GM21619 (cell line): ENCODE data around the gene TRPV6.

ENCODE experiments used
- ATAC-seq: cut with Tn5 transposase; IDR thresholded peaks from one replicate; pipeline ENCODE4 v1.9.1; 2021; ENCODE audit not compliant: unreplicated experiment

Gene TRPV6

DNA sequence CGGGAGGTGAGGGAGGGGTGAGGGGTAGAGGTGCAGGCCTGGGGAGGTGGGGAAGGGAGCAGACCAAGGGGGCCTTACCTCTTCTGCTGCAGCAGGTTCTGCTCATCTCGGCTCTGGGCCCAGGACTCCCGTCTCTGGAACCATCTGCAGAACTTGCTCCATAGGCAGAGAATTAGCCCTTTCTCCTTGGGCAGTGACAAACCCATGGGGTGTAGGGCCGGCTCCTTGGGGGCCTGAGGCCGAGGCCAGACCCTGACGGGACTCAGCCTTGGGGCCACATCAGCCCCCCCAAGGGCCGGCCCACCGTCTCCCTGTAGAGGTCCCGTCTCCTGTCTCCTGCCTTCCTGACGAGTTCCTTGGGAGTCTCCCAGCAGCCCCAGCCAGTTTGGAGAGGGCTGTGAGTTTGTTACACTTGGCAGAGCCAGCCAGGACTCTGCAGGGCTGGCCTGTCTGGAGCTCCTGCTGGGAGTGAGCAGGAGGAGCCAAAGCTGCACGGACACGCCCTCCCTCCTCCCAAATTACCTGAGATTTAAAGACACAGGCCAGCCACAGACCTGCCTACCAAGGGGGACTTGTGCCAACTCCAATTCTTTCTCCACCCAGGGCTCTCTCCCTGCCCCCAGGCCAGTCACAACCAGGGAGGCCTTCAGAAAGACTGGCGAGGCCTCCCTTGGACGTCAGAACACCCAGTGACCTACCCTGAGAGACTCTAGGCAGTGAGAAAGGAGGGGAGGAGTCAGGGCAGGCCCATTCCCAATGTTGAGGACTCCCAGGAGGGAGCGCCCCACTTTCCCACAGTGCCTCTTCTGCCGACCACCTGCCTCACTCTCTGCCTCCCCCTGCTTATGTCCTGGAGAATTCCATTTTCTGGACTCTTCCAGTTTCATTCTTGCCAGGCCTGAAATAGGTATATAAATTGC, at the start of gene TRPV6:
Gene TRPV6, minus strand, starts transcription at position 435 of the 920 bp plus-strand sequence.
- no peak for ATAC-seq

DNA sequence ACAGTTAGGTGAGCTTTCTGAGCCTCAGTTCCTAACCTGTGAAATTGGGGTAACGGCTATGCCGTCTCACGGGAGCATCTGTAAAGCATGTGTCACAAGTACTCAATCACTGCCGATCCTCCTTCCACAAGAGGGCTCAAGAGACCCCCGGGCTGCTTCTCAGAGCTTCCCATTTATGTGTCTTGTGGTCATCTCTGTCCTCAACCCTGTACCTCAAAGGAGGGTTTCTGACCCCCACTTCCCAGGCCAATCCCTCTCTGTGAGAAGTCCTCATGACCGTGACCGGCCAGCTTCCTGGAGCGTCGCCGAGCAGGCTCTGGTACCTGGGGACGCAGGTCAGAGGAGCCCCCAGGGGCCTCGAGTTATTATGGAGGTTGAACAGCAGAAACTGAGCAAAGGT, 48.5 kb upstream of the TRPV6 start:
- ATAC-seq = no peak

GRCh38 chr7:142933624-142934023, 48.1 kb upstream of the TRPV6 start, which contains the start of gene TRPV5:
Gene TRPV5, minus strand, starts transcription at chr7:142933746. Its CDS starts 287 bp downstream, at chr7:142933459.
- ATAC-seq = no peak

- ATAC-seq = no peak
These were observed 47.5 kb upstream of the TRPV6 start for GRCh38 chr7:142933092-142933475.

DNA sequence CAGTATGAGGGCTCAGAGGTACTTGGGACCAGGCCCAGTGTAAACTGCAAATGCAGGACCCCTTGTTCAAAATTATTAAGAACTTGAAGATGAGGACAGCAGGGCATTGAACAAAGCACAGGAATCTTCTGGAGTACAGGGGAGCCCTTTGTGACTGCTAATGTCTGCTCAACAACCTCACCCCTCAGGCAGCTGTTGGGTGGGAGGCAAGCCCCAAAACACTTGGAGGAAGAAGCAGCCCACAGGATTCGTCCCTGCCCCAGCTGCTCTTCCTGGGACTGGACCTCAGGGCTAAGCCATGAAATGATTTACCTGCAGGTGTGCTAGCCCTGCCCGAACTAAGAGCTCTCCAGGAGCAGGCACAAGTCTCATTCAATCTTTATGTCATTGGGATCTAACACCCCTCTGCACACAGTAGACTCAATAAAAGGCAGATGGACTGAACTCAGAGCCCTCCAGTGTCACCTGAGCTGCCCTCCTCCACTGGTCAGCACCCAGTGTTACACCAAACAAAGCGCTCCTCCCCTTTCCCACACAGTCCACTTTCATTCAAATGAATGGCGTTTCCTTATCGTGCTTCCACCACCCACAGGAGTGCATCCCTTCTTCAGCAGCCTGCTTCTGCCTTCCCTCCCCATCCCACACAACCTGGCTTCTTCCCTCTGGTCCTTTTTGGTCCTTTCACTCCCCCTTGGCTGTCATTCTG, 47.0 kb upstream of the TRPV6 start:
- no peak for ATAC-seq

- no peak for ATAC-seq
These were observed 44.7 kb upstream of the TRPV6 start for GRCh38 chr7:142930126-142930730.

GRCh38 chr7:142927949-142928348, 42.4 kb upstream of the TRPV6 start:
- ATAC-seq = no peak

DNA sequence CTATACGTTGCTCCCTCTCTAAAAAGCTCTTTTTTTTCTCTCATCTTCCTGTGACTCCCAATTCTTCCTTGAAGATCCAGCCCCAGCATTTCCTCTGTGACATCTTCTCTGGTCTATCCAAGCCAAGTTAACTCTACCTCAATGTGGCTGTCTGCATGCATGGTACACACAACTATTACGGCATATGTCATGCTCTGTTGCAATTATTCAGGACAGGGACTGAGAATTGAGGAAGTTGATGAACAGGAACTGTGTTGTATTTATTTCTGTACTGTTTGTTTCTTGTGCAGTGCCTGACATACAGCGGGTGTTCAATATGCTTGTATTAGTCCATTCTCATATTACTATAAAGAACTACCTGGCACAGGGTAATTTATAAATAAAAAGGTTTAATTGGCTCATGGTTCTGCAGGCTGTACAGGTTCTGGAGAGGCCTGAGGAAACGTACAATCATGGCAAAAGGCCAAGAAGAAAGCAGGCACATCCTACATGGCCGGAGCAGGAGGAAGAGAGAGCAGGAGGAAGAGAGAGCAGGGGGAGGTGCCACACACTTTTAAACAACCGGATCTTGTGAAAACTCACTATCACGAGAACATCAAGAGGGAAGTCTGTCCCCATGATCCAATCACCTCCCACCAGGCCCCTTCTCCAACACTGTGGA, 41.7 kb upstream of the TRPV6 start:
- ATAC-seq = no peak

GRCh38 chr7:142925413-142925812, 39.9 kb upstream of the TRPV6 start:
- no peak for ATAC-seq

DNA sequence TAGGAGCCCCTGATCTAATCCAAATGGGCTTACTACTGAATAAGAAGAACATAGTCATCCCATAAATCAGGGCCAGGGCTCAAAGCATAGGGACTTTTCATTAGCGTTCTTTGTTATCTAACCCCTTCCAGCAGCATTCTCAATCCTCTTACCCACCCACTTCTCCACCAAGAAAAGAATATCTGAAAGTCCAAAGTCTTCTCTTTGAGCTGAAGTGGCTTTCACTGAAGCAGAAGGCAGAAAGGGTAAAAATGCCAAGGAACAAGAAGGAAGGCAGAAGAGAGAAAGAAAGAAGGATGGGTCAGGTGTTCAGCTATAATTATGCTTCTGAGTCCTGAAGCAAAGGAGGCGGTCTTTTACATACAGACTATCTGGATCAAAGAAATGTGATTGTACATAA, 37.8 kb upstream of the TRPV6 start:
- no peak for ATAC-seq

DNA sequence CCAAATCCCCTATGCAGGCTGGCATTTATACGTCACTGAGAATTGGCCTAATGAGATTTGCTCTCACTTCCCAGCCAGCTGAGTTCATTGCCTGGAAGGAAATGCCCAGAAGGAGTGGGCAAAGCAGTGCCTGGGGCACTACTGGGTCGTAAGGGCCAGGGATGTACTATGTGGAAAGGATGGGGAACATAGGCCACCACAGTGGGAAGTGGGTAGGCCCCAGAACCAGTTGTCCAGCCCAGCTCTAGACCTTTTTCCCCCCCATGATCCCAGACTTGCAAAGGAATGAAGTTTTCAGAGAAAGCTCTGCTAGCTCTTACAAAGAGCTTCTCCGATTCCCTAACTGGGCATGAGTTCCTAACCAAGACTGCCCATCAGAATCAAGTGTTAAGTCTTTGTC, 34.1 kb upstream of the TRPV6 start:
- no peak for ATAC-seq

DNA sequence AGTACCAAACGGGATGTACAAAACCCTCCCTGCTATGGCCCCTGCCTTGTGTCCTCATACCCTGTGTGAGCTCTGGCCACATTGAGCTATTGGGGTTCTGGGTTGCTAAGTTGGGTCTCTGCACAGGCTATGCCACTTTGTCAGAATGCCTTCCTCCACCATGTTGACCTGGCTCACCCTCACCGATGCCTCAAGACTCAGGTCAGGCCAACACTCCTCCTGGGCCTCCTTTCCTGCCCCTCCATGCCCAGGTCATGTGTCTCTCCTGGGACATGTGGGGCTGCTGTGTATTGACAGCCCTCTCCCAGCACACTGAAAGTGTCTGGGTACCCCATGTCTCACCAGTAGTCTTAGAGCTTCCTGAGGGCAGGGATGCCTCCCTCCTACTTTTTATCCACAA, 33.4 kb upstream of the TRPV6 start:
- no peak for ATAC-seq

DNA sequence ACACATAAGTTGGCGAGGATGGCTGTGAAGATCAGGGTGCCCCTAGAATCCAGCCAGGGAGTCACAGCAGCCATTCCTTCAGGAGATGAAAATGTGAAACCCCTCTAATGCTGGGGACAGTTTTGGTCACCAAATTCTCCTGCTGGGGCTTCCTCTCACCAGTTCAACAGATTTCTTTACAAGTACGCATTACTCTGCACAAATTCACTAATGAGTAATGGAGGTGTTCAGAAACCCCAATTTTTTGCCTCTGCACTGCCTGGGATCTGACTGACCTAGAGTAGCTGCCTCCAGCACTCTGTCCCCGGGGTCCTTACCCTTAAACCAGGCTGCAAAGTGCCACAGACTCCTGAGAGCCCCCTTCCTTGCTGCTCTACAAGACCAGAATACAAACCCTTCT, 31.9 kb upstream of the TRPV6 start:
- no peak for ATAC-seq

DNA sequence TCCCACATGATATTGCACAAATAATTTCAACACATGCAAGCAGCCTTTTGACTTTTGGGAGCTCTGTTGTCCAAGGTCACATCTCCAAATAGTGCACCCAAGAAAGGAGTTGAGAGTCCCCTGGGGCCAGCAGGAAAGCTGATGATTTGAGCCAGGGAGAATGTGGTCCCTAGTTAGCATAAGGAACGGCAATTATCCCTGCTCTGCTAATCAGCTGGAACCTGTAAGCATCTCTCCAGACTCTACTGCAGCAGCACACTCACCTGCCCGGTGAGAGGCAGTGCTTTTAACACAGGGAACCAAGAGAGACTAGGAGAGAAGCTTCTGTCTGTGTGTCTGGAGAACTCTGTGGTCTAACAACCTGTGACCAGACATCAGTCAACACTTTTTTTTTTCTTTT, 31.0 kb upstream of the TRPV6 start:
- ATAC-seq = no peak

GRCh38 chr7:142915315-142915714, 29.8 kb upstream of the TRPV6 start:
- no peak for ATAC-seq

DNA sequence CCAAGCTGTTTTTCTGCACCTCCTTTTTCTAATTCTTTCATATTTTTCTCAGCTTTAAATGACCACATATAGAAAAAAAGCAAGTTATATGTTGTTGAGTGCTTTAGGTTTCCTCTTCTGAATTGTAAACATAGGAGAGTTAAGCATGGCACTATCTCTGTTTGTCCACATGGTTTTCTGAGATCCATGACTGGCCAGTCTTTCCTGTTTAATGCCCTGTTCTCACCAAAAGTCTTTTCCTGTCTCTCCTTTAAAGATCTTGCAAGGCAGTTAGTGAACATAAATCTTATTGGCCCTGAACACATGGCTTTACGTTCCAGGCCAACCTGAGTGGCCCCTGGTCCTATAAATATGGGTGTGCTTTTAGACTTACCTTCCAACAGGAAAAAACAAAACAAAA, 28.6 kb upstream of the TRPV6 start:
- ATAC-seq = no peak

- ATAC-seq = no peak
These were observed 28.0 kb upstream of the TRPV6 start for GRCh38 chr7:142913566-142913965.

DNA sequence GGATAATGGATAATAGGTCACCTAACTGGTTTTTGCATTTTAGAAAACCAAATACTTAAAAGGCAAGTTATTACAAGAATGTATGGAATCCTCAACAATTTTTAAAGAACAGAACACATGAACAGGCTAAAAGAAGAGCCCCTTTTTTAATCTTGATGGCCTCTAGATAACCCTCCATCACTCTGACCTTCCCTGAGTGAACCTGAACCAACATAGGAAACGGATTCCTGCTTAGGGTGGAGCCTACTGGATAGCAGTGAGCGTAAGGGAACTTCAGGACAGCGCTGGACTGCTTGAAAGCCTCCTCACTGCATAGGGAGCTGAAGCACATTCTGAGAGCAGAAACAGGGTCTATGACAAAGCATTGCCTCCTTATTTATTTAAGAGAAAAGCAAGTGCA, 27.5 kb upstream of the TRPV6 start:
- ATAC-seq = no peak

GRCh38 chr7:142910481-142910880, 24.9 kb upstream of the TRPV6 start:
- no peak for ATAC-seq

DNA sequence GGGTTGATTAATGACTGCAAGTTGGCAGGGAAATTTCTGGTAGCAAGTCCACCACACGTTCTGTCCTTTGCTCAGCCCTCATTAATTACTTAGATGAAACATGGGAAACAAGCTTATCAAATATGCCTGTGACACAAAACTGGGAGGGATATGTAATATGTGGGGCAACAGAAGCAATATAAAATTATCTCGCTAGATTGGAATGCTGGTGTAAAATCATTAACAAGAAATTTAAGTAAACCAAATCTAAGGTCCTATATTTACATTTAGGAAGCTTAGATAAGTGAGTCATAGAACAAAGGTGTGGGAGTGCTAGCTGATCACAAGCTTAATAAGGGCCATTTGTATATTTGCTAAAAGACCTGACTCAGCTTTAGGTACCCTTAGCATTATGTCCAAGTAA, 24.5 kb upstream of the TRPV6 start:
- no peak for ATAC-seq
